Liver (tissue), 9 donors: ENCODE data around the gene SLC34A2. TPM values are rescaled to one million over a fixed set of nuclear protein-coding genes. Genes with fewer than 3 reads are reported as not detected.

ENCODE experiments used
- DNase-seq: peaks from one replicate; pipeline ENCODE4 v3.0.0-alpha.2; 2017; ENCODE audit warnings: low spot score
- H3K27ac ChIP-seq, 2 donors: one replicate each; pipeline ENCODE4 v1.7.0; 2013; ENCODE audit warnings: inconsistent platforms in 2 of 2, low read length in 2 of 2, control low read depth in 1 of 2, low read depth in 1 of 2, mild to moderate bottlenecking in 1 of 2
- H3K27me3 ChIP-seq, 4 donors: one replicate each; pipeline versions ENCODE4 v1.6.1 to v1.7.0; 2013; ENCODE audit warnings: low read length in 3 of 4, inconsistent platforms in 1 of 4, mild to moderate bottlenecking in 1 of 4, moderate library complexity in 1 of 4; ENCODE audit not compliant: control insufficient read depth in 4 of 4, insufficient read depth in 4 of 4
- H3K36me3 ChIP-seq, 4 donors: one replicate each; pipeline versions ENCODE4 v1.6.1 to v1.7.0; 2013; ENCODE audit warnings: low read length in 3 of 4, mild to moderate bottlenecking in 3 of 4, low read depth in 1 of 4, moderate library complexity in 1 of 4; ENCODE audit not compliant: control insufficient read depth in 4 of 4, insufficient read depth in 3 of 4
- H3K4me1 ChIP-seq, 4 donors: one replicate each; pipeline versions ENCODE4 v1.6.1 to v1.7.0; 2013; ENCODE audit warnings: low read length in 3 of 4, mild to moderate bottlenecking in 3 of 4, moderate library complexity in 1 of 4; ENCODE audit not compliant: control insufficient read depth in 4 of 4, insufficient read depth in 4 of 4
- H3K4me3 ChIP-seq, 3 donors: one replicate each; pipeline versions ENCODE4 v1.6.1 to v1.7.0; 2013; ENCODE audit warnings: low read length in 3 of 3, control low read depth in 1 of 3, low read depth in 1 of 3, mild to moderate bottlenecking in 1 of 3
- H3K9ac ChIP-seq, 2 donors: one replicate each; pipeline ENCODE4 v1.7.0; 2013; ENCODE audit warnings: low read length in 2 of 2, mild to moderate bottlenecking in 2 of 2, moderate library complexity in 2 of 2, control low read depth in 1 of 2, low read depth in 1 of 2
- H3K9me3 ChIP-seq, 4 donors: one replicate each; pipeline versions ENCODE4 v1.6.1 to v1.7.0; 2013; ENCODE audit warnings: low read length in 3 of 4; ENCODE audit not compliant: control insufficient read depth in 4 of 4
- EGR1 ChIP-seq, 2 donors: IDR thresholded peaks; 2 replicates each; pipeline ENCODE4 v1.6.1; 2016 to 2018; ENCODE audit warnings: antibody characterized with exemption in 2 of 2, low read depth in 2 of 2
- FOXA1 ChIP-seq: IDR thresholded peaks from 2 replicates; pipeline ENCODE4 v1.6.1; 2016; ENCODE audit warnings: antibody characterized with exemption
- FOXA2 ChIP-seq: IDR thresholded peaks from 2 replicates; pipeline ENCODE4 v1.6.1; 2016; ENCODE audit warnings: antibody characterized with exemption
- GABPA ChIP-seq, 2 donors: IDR thresholded peaks in 1 of 2; conservative IDR thresholded peaks in 1 of 2; 2 replicates each; pipeline ENCODE4 v1.6.1; 2016; ENCODE audit warnings: antibody characterized with exemption in 2 of 2, mild to moderate bottlenecking in 1 of 2, moderate library complexity in 1 of 2
- HNF4A ChIP-seq, 2 donors: conservative IDR thresholded peaks; 2 replicates each; pipeline ENCODE4 v1.6.1; 2016; ENCODE audit warnings: antibody characterized with exemption in 2 of 2, mild to moderate bottlenecking in 2 of 2
- HNF4G ChIP-seq: IDR thresholded peaks from 2 replicates; pipeline ENCODE4 v1.6.1; 2016; ENCODE audit warnings: antibody characterized with exemption
- JUND ChIP-seq, 2 donors: IDR thresholded peaks; 2 replicates each; pipeline ENCODE4 v1.6.1; 2016; ENCODE audit warnings: antibody characterized with exemption in 2 of 2
- NR2F2 ChIP-seq: IDR thresholded peaks from 2 replicates; pipeline ENCODE4 v1.6.1; 2016; ENCODE audit warnings: antibody characterized with exemption
- RAD21 ChIP-seq, 2 donors: IDR thresholded peaks; 2 replicates each; pipeline ENCODE4 v1.6.1; 2016; ENCODE audit warnings: antibody characterized with exemption in 2 of 2, mild to moderate bottlenecking in 2 of 2
- RXRA ChIP-seq, 2 donors: IDR thresholded peaks; 2 replicates each; pipeline ENCODE4 v1.6.1; 2017 to 2018; ENCODE audit warnings: antibody characterized with exemption in 2 of 2, mild to moderate bottlenecking in 1 of 2
- SP1 ChIP-seq: IDR thresholded peaks from 2 replicates; pipeline ENCODE4 v1.6.1; 2018; ENCODE audit warnings: antibody characterized with exemption, mild to moderate bottlenecking
- TAF1 ChIP-seq: conservative IDR thresholded peaks from 2 replicates; pipeline ENCODE4 v1.6.1; 2016; ENCODE audit warnings: antibody characterized with exemption, mild to moderate bottlenecking
- YY1 ChIP-seq: IDR thresholded peaks from 2 replicates; pipeline ENCODE4 v1.6.1; 2016; ENCODE audit warnings: antibody characterized with exemption, mild to moderate bottlenecking
- WGBS: extraction: QIAGEN DNeasy Blood & Tissue Kit; methylation state at CpG from one replicate; pipeline ENCODE4 v1.1.7; 2013; 5-methylcytosine and 5-hydroxymethylcytosine counted together
- polyA plus RNA-seq, 2 donors: library from polyadenylated mRNA; stranded (reverse) in 1 of 2; unstranded in 1 of 2; fragments of 200-250 nt in 1 of 2; fragments of >200 nt in 1 of 2; fragmentation: Nextera tagmentation in 1 of 2; extraction: Ambion mirVana in 1 of 2; gene quantifications; one replicate each; pipeline versions ENCODE4 v1.2.1 to v1.2.3, GENCODE V29; 2013 to 2015
- total RNA-seq, 2 donors: library from RNA; depleted of rRNA; stranded (reverse); fragments of >200 nt; gene quantifications; one replicate each; pipeline ENCODE4 v1.2.3, GENCODE V29; 2014
- TF ChIP-seq, protein P1 (sequence below): IDR thresholded peaks from 2 replicates; pipeline ENCODE4 v1.6.1; 2016; ENCODE audit warnings: antibody characterized with exemption
- TF ChIP-seq, protein P2 (sequence below): IDR thresholded peaks from 2 replicates; pipeline ENCODE4 v1.6.1; 2016; ENCODE audit warnings: antibody characterized with exemption
- TF ChIP-seq, protein P3 (sequence below): fragments of 150-350 bp; IDR thresholded peaks from 2 replicates; pipeline ENCODE4 v1.5.1; 2017; ENCODE audit warnings: improper control_type of control experiment, low read depth, low read length; ENCODE audit not compliant: missing input control
- TF ChIP-seq, protein P4 (sequence below): IDR thresholded peaks from 2 replicates; pipeline ENCODE4 v1.6.1; 2016; ENCODE audit warnings: antibody characterized with exemption
- TF ChIP-seq, protein P5 (sequence below): IDR thresholded peaks from 2 replicates; pipeline ENCODE4 v1.6.1; 2016; ENCODE audit warnings: antibody characterized with exemption, mild to moderate bottlenecking
- donor health status: healthy.
- donor health status: healthy.
- donor health status: healthy.
- donor health status: healthy.
- donor health status: healthy.

SLC34A2 gene
- total and polyA plus RNA-seq, 4 donors, result 0.14 to 1.4 (median 0.94) TPM

DNA sequence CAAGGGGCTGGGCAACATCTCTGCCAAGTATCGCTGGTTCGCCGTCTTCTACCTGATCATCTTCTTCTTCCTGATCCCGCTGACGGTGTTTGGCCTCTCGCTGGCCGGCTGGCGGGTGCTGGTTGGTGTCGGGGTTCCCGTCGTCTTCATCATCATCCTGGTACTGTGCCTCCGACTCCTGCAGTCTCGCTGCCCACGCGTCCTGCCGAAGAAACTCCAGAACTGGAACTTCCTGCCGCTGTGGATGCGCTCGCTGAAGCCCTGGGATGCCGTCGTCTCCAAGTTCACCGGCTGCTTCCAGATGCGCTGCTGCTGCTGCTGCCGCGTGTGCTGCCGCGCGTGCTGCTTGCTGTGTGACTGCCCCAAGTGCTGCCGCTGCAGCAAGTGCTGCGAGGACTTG is 20.6 kb downstream of the SLC34A2 start:
- H3K4me1 ChIP-seq, result no peaks in the 10 kb centered on the region
- no peaks in the 10 kb centered on the region for H3K36me3 ChIP-seq
- no peak for DNase-seq
- no peaks in the 10 kb centered on the region for H3K27me3 ChIP-seq
- H3K4me3 ChIP-seq, result no peak overlapping the region
- TF ChIP-seq SP1, result no peak
- TF ChIP-seq, protein P1, sequence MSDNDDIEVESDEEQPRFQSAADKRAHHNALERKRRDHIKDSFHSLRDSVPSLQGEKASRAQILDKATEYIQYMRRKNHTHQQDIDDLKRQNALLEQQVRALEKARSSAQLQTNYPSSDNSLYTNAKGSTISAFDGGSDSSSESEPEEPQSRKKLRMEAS, result no peak
- TF ChIP-seq EGR1 (IDR thresholded peaks at IDR 0.05; ENCODE audit: low read depth in 2 of 2), result no peak
- no peak for TF ChIP-seq HNF4G
- TF ChIP-seq, protein P2, sequence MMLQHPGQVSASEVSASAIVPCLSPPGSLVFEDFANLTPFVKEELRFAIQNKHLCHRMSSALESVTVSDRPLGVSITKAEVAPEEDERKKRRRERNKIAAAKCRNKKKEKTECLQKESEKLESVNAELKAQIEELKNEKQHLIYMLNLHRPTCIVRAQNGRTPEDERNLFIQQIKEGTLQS, result no peak
- TF ChIP-seq HNF4A (conservative IDR thresholded peaks at IDR 0.05), result no peak
- TF ChIP-seq, protein P3, sequence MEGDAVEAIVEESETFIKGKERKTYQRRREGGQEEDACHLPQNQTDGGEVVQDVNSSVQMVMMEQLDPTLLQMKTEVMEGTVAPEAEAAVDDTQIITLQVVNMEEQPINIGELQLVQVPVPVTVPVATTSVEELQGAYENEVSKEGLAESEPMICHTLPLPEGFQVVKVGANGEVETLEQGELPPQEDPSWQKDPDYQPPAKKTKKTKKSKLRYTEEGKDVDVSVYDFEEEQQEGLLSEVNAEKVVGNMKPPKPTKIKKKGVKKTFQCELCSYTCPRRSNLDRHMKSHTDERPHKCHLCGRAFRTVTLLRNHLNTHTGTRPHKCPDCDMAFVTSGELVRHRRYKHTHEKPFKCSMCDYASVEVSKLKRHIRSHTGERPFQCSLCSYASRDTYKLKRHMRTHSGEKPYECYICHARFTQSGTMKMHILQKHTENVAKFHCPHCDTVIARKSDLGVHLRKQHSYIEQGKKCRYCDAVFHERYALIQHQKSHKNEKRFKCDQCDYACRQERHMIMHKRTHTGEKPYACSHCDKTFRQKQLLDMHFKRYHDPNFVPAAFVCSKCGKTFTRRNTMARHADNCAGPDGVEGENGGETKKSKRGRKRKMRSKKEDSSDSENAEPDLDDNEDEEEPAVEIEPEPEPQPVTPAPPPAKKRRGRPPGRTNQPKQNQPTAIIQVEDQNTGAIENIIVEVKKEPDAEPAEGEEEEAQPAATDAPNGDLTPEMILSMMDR, result no peak
- no peak for TF ChIP-seq RAD21 (IDR thresholded peaks at IDR 0.05)
- TF ChIP-seq RXRA (IDR thresholded peaks at IDR 0.05), result no peak
- TF ChIP-seq, protein P4, sequence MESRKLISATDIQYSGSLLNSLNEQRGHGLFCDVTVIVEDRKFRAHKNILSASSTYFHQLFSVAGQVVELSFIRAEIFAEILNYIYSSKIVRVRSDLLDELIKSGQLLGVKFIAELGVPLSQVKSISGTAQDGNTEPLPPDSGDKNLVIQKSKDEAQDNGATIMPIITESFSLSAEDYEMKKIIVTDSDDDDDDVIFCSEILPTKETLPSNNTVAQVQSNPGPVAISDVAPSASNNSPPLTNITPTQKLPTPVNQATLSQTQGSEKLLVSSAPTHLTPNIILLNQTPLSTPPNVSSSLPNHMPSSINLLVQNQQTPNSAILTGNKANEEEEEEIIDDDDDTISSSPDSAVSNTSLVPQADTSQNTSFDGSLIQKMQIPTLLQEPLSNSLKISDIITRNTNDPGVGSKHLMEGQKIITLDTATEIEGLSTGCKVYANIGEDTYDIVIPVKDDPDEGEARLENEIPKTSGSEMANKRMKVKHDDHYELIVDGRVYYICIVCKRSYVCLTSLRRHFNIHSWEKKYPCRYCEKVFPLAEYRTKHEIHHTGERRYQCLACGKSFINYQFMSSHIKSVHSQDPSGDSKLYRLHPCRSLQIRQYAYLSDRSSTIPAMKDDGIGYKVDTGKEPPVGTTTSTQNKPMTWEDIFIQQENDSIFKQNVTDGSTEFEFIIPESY, result no peak
- no peak for TF ChIP-seq YY1
- H3K9me3 ChIP-seq, result no peaks in the 10 kb centered on the region
- no peak overlapping the region for H3K9ac ChIP-seq
- H3K27ac ChIP-seq, result no peak overlapping the region
- 93% methylated on average over 30 of the region's 30 CpGs for WGBS

DNA sequence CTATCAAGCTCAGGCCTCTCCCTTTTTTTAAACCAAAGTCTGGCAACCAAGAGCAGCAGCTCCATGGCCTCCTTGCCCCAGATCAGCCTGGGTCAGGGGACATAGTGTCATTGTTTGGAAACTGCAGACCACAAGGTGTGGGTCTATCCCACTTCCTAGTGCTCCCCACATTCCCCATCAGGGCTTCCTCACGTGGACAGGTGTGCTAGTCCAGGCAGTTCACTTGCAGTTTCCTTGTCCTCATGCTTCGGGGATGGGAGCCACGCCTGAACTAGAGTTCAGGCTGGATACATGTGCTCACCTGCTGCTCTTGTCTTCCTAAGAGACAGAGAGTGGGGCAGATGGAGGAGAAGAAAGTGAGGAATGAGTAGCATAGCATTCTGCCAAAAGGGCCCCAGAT is 21.5 kb downstream of the SLC34A2 start:
- Histone ChIP-seq H3K36me3 (no peaks in the 10 kb centered on the region), H3K9me3 (no peaks in the 10 kb centered on the region), H3K4me1 (no peaks in the 10 kb centered on the region), H3K27me3 (no peaks in the 10 kb centered on the region), H3K4me3 (no peak overlapping the region), H3K9ac (no peak overlapping the region), H3K27ac (no peak overlapping the region)
- no peak for DNase-seq
- WGBS, result 77% methylated on average over 3 of the region's 3 CpGs
- TF ChIP-seq RXRA (IDR thresholded peaks at IDR 0.05) (no peak), TAF1 (no peak), GABPA (IDR thresholded peaks at IDR 0.05 in 1 of 2, conservative IDR thresholded peaks at IDR 0.05 in 1 of 2) (no peak), HNF4A (conservative IDR thresholded peaks at IDR 0.05) (no peak), FOXA1 (no peak), EGR1 (IDR thresholded peaks at IDR 0.05; ENCODE audit: low read depth in 2 of 2) (no peak), JUND (IDR thresholded peaks at IDR 0.05) (no peak), RAD21 (IDR thresholded peaks at IDR 0.05) (no peak), FOXA2 (no peak), HNF4G (no peak), YY1 (no peak), SP1 (no peak), NR2F2 (no peak)
- TF ChIP-seq, protein P3, result no peak
- TF ChIP-seq, protein P1, result no peak
- TF ChIP-seq, protein P2, result no peak
- TF ChIP-seq, protein P4, result no peak
- TF ChIP-seq, protein P5, sequence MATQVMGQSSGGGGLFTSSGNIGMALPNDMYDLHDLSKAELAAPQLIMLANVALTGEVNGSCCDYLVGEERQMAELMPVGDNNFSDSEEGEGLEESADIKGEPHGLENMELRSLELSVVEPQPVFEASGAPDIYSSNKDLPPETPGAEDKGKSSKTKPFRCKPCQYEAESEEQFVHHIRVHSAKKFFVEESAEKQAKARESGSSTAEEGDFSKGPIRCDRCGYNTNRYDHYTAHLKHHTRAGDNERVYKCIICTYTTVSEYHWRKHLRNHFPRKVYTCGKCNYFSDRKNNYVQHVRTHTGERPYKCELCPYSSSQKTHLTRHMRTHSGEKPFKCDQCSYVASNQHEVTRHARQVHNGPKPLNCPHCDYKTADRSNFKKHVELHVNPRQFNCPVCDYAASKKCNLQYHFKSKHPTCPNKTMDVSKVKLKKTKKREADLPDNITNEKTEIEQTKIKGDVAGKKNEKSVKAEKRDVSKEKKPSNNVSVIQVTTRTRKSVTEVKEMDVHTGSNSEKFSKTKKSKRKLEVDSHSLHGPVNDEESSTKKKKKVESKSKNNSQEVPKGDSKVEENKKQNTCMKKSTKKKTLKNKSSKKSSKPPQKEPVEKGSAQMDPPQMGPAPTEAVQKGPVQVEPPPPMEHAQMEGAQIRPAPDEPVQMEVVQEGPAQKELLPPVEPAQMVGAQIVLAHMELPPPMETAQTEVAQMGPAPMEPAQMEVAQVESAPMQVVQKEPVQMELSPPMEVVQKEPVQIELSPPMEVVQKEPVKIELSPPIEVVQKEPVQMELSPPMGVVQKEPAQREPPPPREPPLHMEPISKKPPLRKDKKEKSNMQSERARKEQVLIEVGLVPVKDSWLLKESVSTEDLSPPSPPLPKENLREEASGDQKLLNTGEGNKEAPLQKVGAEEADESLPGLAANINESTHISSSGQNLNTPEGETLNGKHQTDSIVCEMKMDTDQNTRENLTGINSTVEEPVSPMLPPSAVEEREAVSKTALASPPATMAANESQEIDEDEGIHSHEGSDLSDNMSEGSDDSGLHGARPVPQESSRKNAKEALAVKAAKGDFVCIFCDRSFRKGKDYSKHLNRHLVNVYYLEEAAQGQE, result no peak
